Ishikawa (cell line): ENCODE results near the gene SEMA3E.

ENCODE experiments used
- CEBPB ChIP-seq: IDR thresholded peaks from 2 replicates; pipeline ENCODE4 v1.6.1; 2012
- CREB1 ChIP-seq: IDR thresholded peaks from 2 replicates; pipeline ENCODE4 v1.6.1; 2012; ENCODE audit warnings: low read depth
- FOXM1 ChIP-seq: IDR thresholded peaks from 2 replicates; pipeline ENCODE4 v1.6.1; 2012; ENCODE audit warnings: low read depth, borderline replicate concordance
- RAD21 ChIP-seq: IDR thresholded peaks from 2 replicates; pipeline ENCODE4 v1.6.1; 2012; ENCODE audit warnings: low read depth
- TCF12 ChIP-seq: IDR thresholded peaks from 2 replicates; pipeline ENCODE4 v1.6.1; 2012; ENCODE audit warnings: low read depth
- ZBTB7A ChIP-seq: IDR thresholded peaks from 2 replicates; pipeline ENCODE4 v1.6.1; 2012; ENCODE audit warnings: low read depth
- TF ChIP-seq, protein P1 (sequence below): IDR thresholded peaks from 2 replicates; pipeline ENCODE4 v1.6.1; 2012

DNA sequence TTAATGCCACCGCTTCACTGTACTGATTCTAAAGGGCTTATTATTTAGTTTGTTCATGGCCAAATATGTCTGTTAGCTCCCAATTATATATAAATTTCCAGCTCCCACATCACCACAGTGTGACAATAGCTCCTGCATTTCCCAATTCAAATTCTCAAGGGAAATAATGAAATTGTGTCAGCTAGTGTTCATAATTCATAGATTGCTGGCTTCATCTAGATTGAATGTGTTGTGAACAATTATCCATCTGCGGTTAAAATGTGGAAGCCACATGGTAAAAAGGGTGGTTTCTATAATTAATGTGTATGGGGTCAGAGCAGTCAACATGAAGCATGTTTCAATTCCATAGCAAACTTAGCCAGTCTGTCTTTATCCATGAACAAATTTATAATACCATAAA, 154.3 kb downstream of the SEMA3E start:
- TF ChIP-seq CREB1 (no peak), FOXM1 (no peak), ZBTB7A (no peak), CEBPB (no peak), TCF12 (no peak), RAD21 (no peak)
- TF ChIP-seq, protein P1, sequence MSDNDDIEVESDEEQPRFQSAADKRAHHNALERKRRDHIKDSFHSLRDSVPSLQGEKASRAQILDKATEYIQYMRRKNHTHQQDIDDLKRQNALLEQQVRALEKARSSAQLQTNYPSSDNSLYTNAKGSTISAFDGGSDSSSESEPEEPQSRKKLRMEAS = no peak
